Measurements from ENCODE around the gene MIGA2.

Gene MIGA2

GRCh38 chr9:129007035-129007765 lies 29.2 kb upstream of the MIGA2 start:
- TF ChIP-seq CTCF (IDR thresholded peaks at IDR 0.05; ENCODE audit: low read depth, low read length, missing control alignments) = no peak
- H3K4me3 ChIP-seq (ENCODE audit: low read depth, low read length) = no peak overlapping the region
- DNase-seq (ENCODE audit: low read depth) = no peak

- no peak for DNase-seq (ENCODE audit: low read depth)
- TF ChIP-seq CTCF (IDR thresholded peaks at IDR 0.05; ENCODE audit: low read depth, low read length, missing control alignments) = no peak
- H3K4me3 ChIP-seq (ENCODE audit: low read depth, low read length) = no peak overlapping the region
Observed at GRCh38 chr9:129007766-129008468, 28.5 kb upstream of the MIGA2 start.

GRCh38 chr9:129008469-129008965 lies 27.9 kb upstream of the MIGA2 start:
- TF ChIP-seq CTCF (IDR thresholded peaks at IDR 0.05; ENCODE audit: low read depth, low read length, missing control alignments) = no peak
- H3K4me3 ChIP-seq (ENCODE audit: low read depth, low read length) = no peak overlapping the region
- DNase-seq (ENCODE audit: low read depth) = no peak

- no peak overlapping the region for H3K4me3 ChIP-seq (ENCODE audit: low read depth, low read length)
- TF ChIP-seq CTCF (IDR thresholded peaks at IDR 0.05; ENCODE audit: low read depth, low read length, missing control alignments) = no peak
- no peak for DNase-seq (ENCODE audit: low read depth)
Observed at GRCh38 chr9:129008986-129009583, 27.3 kb upstream of the MIGA2 start.

- DNase-seq (ENCODE audit: low read depth) = no peak
- TF ChIP-seq CTCF (IDR thresholded peaks at IDR 0.05; ENCODE audit: low read depth, low read length, missing control alignments) = no peak
- H3K4me3 ChIP-seq (ENCODE audit: low read depth, low read length) = no peak overlapping the region
Observed at GRCh38 chr9:129009584-129010141, 26.8 kb upstream of the MIGA2 start.

- no peak for DNase-seq (ENCODE audit: low read depth)
- H3K4me3 ChIP-seq (ENCODE audit: low read depth, low read length) = no peak overlapping the region
- TF ChIP-seq CTCF (IDR thresholded peaks at IDR 0.05; ENCODE audit: low read depth, low read length, missing control alignments) = no peak
Observed at GRCh38 chr9:129010267-129010975, 26.0 kb upstream of the MIGA2 start.
